Cardiac muscle cell (in vitro differentiated cells and primary cell): Measurements from ENCODE around the gene LARP6. TPM values are rescaled to one million over a fixed set of nuclear protein-coding genes. Genes with fewer than 3 reads are reported as not detected.

Experiments
- DNase-seq, 2 donors: peaks; one replicate each; pipeline versions ENCODE4 v3.0.0 to v3.0.0-alpha.2; 2010 to 2017; ENCODE audit warnings: low read depth in 1 of 2, low spot score in 1 of 2
- H3K27ac ChIP-seq: fragments of 200-600 bp; sonication (generic); 2 replicates; pipeline ENCODE4 v1.5.1; 2016
- H3K27me3 ChIP-seq: fragments of 200-600 bp; sonication (generic); 2 replicates; pipeline ENCODE4 v1.6.0; 2016; ENCODE audit warnings: control low read depth
- H3K36me3 ChIP-seq: fragments of 200-600 bp; sonication (generic); 2 replicates; pipeline ENCODE4 v1.5.1; 2016; ENCODE audit warnings: control low read depth
- H3K4me1 ChIP-seq: fragments of 200-600 bp; sonication (generic); 2 replicates; pipeline ENCODE4 v1.8.1; 2017; ENCODE audit warnings: low read depth, mild to moderate bottlenecking, mixed run types
- H3K4me3 ChIP-seq: fragments of 200-600 bp; sonication (generic); 2 replicates; pipeline ENCODE4 v1.5.1; 2016; ENCODE audit warnings: mild to moderate bottlenecking
- H3K9me3 ChIP-seq: fragments of 200-600 bp; sonication (generic); 2 replicates; pipeline ENCODE4 v1.5.1; 2017; ENCODE audit warnings: low read depth, mild to moderate bottlenecking, control low read depth
- polyA plus RNA-seq: library from polyadenylated mRNA; unstranded; fragments of >200 nt; fragmentation: Nextera tagmentation; extraction: Ambion mirVana; gene quantifications from 2 replicates; pipeline ENCODE4 v1.2.1, GENCODE V29; 2016
- total RNA-seq: library from RNA; depleted of rRNA; stranded (reverse); fragments of >200 nt; gene quantifications from 2 replicates; pipeline ENCODE4 v1.2.3, GENCODE V29; 2016
- TF ChIP-seq, protein P1 (sequence below): IDR thresholded peaks from 2 replicates; pipeline ENCODE4 v1.5.1; 2012; ENCODE audit warnings: low read depth, mild to moderate bottlenecking, low read length

LARP6 gene
- total and polyA plus RNA-seq, 2 experiments from 2014 or later = 45.7 to 54.2 TPM

DNA sequence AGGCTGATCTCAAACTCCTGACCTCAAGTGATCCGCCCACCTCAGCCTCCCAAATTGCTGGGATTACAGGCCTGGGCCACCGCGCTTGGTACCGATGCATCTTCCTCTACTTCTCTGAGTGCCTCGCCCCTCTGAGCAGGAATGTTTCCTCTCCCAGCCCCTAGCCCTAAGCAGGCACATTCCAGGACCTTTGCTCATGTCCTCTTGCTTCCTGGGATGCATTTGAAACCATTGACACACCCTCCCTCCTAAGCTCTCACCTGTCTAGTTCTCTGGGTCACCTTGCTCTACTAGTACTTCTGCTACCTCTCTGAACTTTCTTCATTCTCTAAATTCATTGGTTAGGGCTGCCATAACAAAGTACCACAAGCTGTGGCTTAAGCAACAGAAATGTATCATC, 72.7 kb downstream of the LARP6 start:
- H3K4me3 ChIP-seq = no peak overlapping the region
- no peak overlapping the region for H3K27ac ChIP-seq
- TF ChIP-seq, protein P1, sequence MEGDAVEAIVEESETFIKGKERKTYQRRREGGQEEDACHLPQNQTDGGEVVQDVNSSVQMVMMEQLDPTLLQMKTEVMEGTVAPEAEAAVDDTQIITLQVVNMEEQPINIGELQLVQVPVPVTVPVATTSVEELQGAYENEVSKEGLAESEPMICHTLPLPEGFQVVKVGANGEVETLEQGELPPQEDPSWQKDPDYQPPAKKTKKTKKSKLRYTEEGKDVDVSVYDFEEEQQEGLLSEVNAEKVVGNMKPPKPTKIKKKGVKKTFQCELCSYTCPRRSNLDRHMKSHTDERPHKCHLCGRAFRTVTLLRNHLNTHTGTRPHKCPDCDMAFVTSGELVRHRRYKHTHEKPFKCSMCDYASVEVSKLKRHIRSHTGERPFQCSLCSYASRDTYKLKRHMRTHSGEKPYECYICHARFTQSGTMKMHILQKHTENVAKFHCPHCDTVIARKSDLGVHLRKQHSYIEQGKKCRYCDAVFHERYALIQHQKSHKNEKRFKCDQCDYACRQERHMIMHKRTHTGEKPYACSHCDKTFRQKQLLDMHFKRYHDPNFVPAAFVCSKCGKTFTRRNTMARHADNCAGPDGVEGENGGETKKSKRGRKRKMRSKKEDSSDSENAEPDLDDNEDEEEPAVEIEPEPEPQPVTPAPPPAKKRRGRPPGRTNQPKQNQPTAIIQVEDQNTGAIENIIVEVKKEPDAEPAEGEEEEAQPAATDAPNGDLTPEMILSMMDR = no peak
- DNase-seq = no peak
- no peaks in the 10 kb centered on the region for H3K36me3 ChIP-seq
- H3K9me3 ChIP-seq = no peaks in the 10 kb centered on the region
- peaks cover 10% of the 10 kb centered on the region for H3K4me1 ChIP-seq
- H3K27me3 ChIP-seq = no peaks in the 10 kb centered on the region

Other genes with a start within 250 kb of the LARP6 start
- gene UACA, start 90.6 kb downstream of the LARP6 start, total RNA-seq = 58.7 and 127 TPM in 2 replicates
- 155 and 297 TPM in 2 replicates for gene UACA, start 90.6 kb downstream of the LARP6 start, polyA plus RNA-seq
- 4.6 and 5.9 TPM in 2 replicates for gene THAP10, start 38.3 kb upstream of the LARP6 start, total RNA-seq
- 7.8 and 12.1 TPM in 2 replicates for gene THAP10, start 38.3 kb upstream of the LARP6 start, polyA plus RNA-seq
- gene LRRC49, start 38.7 kb upstream of the LARP6 start, total RNA-seq = 8.4 and 11.6 TPM in 2 replicates
- 6.0 and 12.5 TPM in 2 replicates for gene LRRC49, start 38.7 kb upstream of the LARP6 start, polyA plus RNA-seq